Measurements from ENCODE around the gene SH3BGRL3.
"Not testable (repeated sequence)": the region's sequence is repeated elsewhere in the genome, so short reads cannot be mapped to it uniquely, and the experiment has no call there.

The SH3BGRL3 gene

DNA sequence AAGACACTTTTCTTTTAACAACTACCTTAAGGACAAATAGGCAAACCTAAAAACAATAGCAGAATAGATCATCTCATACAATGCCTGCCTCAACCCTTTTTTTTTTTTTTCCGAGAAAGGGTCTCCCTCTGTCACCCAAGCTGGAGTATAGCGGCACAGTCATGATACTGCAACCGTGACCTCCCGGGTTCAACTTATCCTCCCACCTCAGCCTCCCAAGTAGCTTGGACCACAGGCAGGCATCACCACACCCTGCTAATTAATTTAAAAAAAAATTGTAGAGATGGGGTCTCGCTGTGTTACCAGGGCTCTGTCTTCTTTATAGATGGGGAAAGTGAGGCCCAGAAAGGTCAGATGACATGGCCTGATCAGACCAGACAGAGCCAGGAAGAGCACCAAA lies 7.9 kb downstream of the SH3BGRL3 start:
- DNase-seq: no peak
- in situ Hi-C loops (cut with HindIII; ENCODE audit: low pct_ligation_motif_present, low pct_unique_long_range_greater_than_20kb, low sequenced_read_pairs): no loop called here

DNA sequence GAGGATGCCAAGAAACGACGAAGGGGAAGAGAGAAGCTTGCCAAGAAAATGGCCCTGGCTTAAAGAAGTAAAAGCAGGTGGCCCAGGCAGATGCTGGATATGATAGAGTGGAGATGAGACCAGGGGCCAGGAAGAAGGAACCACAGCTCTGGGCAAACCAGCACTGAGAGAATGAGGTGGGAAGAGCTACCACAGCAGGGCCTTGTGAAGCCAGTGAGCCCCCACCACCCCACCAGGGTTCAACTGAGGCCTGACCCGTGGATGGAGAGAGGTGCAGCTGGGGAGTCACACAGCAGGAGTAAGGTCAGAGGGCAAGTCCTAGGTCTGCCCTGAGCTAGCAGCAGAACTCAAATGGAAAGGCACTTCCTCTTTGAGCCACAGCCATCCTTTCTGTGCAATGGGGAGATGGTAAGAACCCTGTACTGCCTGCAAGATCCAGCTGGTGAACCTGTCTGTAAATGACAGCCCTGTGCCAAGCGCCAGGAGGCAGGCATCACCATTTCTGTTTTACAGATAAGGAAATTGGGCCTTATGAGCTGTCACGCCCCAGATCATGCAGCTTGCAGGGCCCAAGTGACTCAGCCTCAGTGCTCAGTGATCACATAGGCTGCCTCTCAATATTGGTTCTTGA lies 8.5 kb downstream of the SH3BGRL3 start:
- peak; percentile 13 for DNase-seq
- in situ Hi-C loops (cut with HindIII; ENCODE audit: low pct_ligation_motif_present, low pct_unique_long_range_greater_than_20kb, low sequenced_read_pairs): no loop called here

DNA sequence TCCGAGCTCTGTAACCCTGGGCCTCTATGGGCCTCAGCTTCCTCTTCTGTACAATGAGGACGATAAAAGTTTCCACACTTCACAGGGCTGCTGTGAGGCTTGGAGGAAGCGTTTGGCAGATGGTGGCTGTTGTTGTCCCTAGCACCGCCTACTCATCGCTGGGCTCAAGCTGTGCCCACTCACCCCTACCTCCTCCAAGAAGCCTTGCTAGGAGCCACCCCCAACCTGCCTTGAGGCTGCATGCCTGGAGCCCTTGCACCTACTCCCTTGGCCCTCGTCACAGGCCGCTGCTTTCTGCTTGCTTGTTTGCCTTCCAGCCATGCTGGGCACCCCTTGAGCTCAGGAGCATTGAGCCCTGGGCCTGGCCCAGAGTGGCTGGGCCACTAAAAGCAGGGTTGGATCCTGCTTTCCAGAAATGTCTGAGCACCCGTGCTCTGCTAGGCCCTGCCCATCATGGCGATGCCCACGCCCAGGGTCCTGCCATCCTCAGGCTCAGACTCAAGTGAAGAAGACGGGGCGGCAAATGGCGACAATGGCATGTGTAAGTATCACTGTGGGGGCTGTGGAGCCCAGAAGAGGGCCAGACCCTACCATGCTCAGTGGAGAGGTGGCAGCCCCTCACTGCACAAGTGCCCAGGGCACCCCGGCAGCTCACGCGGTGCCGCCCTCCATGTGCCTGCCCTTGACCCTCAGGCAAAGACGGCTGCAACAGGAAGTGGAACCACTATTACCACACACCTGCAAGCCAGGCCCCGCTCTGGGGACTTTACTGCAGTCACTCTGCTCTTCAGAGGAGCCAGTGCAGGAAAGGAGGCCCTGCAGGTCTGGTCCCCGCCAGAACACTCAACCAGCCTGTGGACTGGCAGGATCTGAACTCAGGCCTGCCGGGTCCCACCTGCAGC lies 9.5 kb downstream of the SH3BGRL3 start:
- peak; percentile 31 for DNase-seq
- in situ Hi-C loops (cut with HindIII; ENCODE audit: low pct_ligation_motif_present, low pct_unique_long_range_greater_than_20kb, low sequenced_read_pairs): no loop called here

DNA sequence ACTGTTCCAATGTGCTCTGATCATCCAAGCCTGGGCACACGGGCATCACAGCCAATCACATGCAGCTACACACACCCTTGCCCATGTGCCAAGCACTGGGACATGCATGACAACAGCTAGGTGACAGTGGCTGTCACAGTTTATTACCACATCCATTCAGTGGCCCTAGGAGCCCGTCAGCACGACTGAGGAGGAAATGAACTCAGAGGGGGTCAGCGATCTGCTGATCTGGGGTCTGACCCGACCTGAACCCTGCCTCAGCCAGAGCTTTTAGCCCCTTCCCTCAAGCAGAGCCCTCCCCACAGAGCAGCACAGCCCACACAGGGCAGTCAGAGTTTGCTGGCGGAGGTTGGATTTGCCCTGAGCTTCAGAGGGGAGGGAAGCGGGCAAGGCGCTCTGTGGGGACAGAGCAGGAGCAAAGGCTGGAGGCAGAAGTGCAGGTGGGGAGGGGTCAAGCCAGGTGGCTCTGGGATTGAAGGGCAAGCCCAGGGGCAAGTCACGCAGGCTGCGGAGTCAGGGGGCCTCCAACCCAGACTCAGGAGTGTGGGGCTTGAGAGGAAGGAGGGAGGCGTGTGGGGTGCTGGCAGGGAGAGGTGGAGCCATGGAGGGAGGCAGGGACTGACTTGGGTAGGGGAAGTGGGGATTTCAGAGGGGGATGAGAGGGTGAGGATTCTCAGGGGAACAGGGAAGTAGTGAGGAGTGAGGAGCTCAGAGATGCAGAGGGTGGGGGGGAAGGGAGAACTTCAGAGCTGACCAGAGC lies 10.4 kb downstream of the SH3BGRL3 start:
- DNase-seq: no peak
- in situ Hi-C loops (cut with HindIII; ENCODE audit: low pct_ligation_motif_present, low pct_unique_long_range_greater_than_20kb, low sequenced_read_pairs): no loop called here

DNA sequence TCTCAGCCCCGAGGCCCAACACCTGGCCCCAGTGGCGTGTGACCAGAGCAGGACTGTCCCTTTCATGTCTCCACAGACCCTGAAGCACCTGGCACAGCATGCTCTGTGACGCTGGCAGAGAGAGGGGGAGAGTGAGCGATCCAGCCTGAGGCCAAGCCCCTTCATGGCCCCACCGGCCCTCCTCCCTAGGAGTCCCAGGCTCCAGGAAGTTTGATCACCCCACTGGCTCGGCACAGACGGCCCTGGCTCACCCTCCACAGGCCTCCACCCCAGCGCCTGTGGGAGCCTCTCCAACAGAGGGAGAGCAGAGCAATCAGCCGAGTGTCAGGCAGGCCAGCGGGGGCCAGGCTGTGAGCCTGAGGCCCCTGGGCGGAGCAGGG lies 11.0 kb downstream of the SH3BGRL3 start:
- in situ Hi-C loops (cut with HindIII; ENCODE audit: low pct_ligation_motif_present, low pct_unique_long_range_greater_than_20kb, low sequenced_read_pairs): no loop called here
- DNase-seq: no peak

DNA sequence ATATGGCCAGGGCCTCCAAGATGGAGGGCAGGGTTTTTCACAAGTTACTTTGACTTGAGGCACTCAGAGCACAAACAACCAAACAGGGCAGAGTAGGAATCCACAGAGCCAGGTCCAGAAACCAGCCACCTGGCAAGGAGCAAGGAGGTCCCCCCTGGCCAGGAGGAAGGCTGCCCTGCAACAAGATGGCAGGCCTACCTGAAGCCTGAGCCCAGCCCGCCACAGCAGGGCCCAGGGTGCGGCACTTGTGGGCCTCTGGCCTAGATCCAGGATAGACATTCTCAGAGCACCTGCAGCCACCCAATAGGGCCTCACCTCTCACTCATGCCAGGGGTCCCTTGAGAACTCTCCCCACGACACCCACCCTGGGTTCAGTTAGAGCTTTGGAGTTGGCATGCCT lies 11.5 kb downstream of the SH3BGRL3 start:
- in situ Hi-C loops (cut with HindIII; ENCODE audit: low pct_ligation_motif_present, low pct_unique_long_range_greater_than_20kb, low sequenced_read_pairs): no loop called here

DNA sequence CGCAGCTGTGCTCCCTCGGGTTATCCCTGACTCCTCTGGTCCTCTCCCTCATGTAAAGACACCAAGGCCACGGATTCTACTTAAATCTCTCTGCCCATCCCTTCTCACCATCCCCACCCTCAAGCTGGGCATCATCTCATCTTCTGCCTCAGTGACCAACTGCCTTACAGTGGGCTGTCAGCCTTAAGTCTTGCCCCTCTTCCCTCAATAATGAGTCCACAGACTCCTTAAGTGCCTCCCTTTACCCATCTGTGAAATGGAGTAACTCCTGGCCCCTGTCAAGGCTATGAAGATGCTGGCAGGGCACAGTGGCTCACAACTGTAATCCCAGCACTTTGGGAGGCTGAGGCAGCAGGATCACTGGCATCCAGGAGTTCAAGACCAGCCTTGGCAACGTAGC lies 12.1 kb downstream of the SH3BGRL3 start:
- in situ Hi-C loops (cut with HindIII; ENCODE audit: low pct_ligation_motif_present, low pct_unique_long_range_greater_than_20kb, low sequenced_read_pairs): no loop called here
- DNase-seq: no peak

More for the DNA sequence above, 11.5 kb downstream of the SH3BGRL3 start:
- DNase-seq: no peak

DNA sequence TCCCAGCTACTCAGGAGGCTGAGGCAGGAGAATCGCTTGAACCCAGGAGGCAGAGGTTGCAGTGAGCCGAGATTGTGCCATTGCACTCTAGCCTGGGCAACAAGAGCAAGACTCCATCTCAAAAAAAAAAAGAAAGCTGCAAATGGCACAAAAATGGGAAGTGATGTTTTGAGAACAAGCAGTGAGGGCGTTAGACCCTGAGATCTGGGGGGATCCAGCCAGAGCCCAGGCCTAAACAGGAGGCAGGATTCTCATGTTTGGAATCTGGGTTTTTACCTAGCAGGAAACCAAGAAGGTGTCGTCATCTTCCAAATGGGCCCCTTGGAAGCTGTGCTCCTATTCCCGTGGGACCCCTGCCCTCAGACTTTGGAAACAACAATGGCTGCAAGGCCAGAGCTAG lies 12.8 kb downstream of the SH3BGRL3 start:
- DNase-seq; in situ Hi-C loops (cut with HindIII; ENCODE audit: low pct_ligation_motif_present, low pct_unique_long_range_greater_than_20kb, low sequenced_read_pairs): not testable (repeated sequence)

DNA sequence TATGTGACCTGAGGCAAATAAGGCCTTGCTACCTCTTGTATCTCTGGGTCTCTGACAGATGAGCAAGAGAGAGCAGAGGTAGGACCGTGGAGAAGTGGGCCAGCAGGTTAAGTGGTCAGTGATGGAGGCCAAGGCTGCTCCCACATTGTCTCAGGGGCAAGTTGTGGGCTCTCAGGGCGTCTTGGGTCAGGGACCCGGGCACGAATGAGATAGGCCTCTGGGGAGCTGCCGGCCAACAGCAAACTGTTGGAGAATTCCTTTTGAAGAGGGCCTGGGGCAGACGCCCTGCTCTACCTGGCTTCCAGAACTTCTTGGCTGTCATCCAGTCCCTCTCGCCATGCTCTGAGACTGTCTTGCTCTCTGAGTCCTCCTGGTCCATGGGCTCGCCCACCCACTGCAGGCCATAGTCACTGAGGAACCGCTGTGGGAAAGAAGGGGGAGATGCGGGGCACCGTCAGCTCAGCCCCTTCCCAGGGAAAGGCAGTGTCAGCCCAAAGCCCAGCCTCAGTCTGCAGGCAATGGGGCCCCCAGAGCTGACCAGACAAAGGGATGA lies 14.1 kb downstream of the SH3BGRL3 start:
- DNase-seq: no peak
- in situ Hi-C loops (cut with HindIII; ENCODE audit: low pct_ligation_motif_present, low pct_unique_long_range_greater_than_20kb, low sequenced_read_pairs): no loop called here

DNA sequence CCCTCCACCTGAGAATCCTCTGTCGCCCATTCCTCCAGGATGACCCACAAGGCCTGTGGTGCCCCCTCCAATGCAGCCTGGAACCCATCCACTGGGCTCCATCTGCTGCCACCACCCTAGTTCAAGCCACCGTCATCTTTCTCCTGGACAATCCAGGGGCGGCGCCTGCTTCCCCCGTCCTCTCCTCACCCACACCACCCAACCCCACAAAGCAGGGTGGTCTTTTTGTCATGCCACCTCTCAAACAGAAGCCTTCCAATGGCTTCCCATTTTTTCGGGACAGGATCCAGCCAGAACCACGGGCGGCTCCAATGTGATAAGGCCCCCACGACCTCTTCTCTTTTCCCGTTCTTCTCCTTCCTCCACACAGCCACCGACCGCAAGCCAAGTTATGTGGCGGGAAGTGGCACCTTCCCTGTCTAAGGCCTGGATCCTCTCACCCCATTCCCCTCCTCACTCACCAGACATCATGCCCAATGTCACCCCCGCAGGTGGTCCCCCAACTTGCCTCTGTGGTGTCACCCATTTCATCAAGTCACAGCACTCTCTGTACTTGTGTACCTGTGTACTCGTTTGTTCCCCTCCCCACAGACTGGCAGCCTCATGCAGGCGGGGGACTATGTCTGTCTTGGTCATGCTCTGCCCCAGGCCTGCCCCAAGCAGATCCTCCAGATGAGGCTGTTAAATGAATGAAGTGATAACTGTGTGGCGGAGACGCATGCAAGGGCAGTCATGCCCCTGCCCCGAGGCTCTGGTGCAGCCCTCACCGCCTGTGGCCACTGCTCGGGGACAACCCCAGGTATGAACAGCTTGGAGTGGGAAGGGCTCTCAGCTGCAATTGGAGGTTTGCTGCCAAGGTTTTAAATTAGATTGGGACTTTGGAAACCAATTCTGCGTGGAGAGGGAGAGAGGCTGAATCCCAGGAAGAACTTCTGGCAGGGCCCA lies 15.6 kb downstream of the SH3BGRL3 start:
- in situ Hi-C loops (cut with HindIII; ENCODE audit: low pct_ligation_motif_present, low pct_unique_long_range_greater_than_20kb, low sequenced_read_pairs): no loop called here
- no peak for DNase-seq

DNA sequence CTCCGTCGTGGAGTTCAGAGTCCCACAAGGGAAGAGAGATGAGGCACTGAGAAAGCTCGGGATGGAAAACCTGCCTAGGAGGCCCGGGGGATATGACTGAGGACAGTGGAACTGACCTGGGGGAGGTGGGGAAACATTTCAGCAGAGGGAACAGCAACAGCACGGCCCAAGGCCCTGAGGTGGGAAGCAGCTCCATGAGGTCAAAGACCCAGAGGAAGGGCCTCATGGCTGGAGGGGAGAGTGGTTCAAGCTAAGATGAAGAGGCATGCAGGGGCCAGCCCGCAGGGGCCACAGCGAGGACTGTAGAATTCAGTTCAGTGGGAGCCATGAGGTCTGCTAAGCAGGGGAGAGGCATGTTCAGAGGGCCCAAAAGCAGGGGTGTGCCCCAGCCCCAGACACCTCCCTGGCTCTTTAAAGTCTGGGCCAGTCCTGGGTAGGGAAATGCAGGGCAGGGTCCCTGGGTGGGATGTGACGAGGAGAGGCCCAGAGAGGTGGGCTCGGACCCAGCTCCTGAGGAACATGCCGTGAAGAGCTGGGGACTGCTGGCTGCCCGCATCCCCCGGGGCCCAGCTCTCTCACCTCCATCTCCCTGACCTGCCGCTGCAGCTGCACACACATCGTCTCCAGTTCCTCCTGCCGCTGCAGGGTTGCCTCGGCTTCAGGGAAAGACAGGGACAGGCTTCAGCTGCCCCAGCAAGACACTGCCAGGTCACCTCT lies 16.6 kb downstream of the SH3BGRL3 start:
- no peak for DNase-seq
- in situ Hi-C loops (cut with HindIII; ENCODE audit: low pct_ligation_motif_present, low pct_unique_long_range_greater_than_20kb, low sequenced_read_pairs): no loop called here

DNA sequence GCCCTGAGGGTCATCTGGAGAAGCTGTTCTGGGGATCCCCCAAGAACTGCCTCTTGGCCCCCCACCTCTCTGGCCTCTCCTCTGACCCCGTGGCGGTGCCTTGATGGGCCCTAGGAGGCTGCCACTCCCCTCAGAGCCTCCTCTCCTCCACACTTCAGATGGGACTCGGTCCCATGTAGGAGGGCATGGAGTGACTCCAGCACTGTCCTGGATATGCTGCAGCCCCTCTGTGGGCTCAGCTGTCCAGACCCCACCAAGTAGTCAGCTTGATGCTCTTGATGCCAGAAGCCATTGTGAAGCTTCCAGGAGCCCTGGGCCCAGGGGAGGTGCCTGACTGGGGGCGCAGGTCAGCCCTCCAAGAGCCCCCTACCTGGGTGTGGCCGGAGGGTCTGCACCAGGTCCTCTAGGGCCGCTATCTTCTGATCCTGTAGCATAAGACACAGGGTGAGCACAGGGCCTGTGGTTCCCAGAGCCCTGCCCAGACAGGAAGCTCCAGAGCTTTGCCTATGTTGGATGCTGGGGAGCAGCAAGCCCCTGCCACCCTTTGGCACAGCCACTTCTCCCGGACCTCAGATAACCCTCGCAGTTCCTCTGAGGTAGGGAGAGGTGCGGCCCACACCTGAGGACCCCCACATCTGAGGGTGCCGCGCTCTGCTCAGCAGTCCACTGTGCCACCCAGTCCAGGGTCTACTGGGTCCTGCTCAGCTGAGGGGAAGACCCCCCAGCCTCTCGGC lies 17.3 kb downstream of the SH3BGRL3 start:
- no peak for DNase-seq
- in situ Hi-C loops (cut with HindIII; ENCODE audit: low pct_ligation_motif_present, low pct_unique_long_range_greater_than_20kb, low sequenced_read_pairs): no loop called here

DNA sequence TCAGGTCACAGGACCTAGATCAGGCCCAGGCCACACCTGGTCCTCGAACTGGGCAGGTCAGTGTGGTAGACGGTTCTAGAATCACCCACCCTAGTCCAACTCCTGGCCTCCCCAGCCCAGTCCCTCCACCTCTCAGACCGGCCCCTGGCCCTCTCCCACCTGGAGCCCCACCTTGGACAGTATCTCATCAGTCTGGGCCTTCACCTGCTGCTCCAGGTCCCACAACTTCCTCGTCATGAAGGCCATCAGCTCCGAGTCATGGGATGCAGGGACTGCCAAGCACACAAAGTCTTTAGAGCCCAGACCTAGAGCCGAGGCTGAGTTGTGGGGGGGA lies 17.9 kb downstream of the SH3BGRL3 start:
- no peak for DNase-seq
- in situ Hi-C loops (cut with HindIII; ENCODE audit: low pct_ligation_motif_present, low pct_unique_long_range_greater_than_20kb, low sequenced_read_pairs): no loop called here

DNA sequence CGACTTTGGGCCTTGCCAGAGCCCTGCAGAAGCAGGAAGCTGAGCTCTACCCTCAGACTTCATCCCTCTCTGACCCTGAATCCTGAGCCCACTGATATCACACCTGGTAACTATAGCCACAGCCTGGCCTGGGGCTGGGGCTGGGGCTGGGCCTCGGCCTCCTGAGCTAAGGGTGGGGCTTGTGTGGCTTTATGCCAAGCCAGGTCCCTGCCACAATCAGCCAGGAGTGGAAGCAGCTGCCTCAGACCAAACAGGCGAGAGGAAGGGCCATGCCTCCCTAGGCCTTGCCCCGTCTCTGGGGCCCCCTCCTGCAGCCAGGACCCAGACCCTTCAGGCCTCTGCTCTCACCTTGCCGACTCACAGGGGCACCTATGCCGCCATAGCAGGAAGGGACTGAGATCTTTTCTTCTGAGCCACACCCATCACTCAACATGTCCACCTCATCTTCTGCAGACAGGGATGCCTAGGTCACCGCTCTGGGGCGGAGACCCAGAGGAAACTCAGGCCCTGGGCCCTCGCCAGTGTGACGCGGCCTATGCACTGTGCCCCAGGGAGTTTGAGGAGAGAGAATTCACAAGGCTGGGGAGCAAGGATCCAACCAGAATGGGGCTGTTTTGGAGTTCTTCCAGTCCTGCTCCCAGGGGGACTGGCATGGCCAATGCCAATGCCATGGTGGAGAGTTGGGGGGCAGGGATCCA lies 20.8 kb downstream of the SH3BGRL3 start:
- in situ Hi-C loops (cut with HindIII; ENCODE audit: low pct_ligation_motif_present, low pct_unique_long_range_greater_than_20kb, low sequenced_read_pairs): no loop called here
- no peak for DNase-seq

DNA sequence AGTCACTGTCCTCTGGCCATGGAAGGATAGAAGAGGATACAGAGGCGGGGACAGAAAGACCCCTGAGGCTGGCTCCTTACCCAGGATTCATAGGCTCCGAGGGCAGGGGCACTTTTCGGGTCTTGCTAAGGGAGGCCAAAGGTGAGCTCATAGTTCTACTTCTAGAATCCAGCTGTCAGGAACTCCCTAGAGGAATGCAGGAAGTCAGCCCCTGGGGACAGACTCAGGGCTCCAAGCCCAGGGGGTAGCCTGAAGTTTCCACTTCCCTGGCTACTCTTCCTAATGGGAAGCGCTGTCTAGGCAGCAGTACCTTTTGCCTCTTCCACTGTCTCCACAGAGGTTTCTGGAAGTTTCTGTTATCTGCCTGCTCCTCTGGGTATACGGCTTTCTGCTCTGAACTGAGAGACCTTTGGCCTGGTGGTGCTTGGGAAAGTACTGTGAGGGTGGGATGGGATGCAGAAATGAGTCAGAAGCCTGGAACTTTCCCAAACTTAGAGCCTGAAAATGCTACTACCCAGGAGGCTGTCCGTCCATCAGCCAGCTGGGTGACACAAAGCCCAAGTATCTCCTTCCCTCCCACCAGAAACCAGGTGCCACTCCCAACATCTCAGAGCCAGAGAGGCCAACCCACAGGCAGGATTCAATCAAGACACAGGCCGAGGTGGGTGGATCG lies 23.0 kb downstream of the SH3BGRL3 start:
- in situ Hi-C loops (cut with HindIII; ENCODE audit: low pct_ligation_motif_present, low pct_unique_long_range_greater_than_20kb, low sequenced_read_pairs): no loop called here
- DNase-seq: peak; percentile 18

DNA sequence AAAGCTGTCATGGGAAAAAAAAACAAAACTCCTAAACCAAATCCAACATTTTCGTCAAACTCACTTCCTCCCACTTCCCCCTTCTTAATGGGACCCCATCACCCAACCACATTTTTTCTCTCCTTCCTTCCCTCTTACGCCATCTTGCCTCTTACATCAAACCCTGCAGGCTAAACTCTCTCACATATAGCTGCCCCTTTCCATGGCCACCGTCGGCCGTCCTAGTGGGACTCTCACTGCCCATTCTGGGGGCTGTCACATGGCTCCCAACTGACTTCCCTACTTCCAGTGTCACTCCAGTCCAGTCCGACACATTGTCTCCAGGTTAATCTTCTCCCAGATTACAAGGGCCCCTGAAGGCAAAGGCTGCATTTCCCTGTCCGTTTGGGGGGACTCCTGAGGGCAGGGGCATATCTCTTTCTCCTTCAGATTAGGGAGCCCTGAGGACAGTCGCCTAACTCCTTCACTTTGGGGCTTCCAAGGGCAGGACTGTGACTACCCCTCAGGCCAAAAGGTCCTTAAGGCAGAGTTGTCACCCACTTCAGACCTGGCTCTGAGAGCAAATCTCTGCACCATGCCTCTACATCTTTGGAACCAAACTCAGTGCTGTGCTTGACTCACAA lies 25.9 kb downstream of the SH3BGRL3 start:
- no peak for DNase-seq
- in situ Hi-C loops (cut with HindIII; ENCODE audit: low pct_ligation_motif_present, low pct_unique_long_range_greater_than_20kb, low sequenced_read_pairs): no loop called here
